ENCODE measurements around the gene HDDC2. TPM values are rescaled to one million over a fixed set of nuclear protein-coding genes. Genes with fewer than 3 reads are reported as not detected.

The HDDC2 gene
- total RNA-seq, 1 experiment from 2014 or later, result 96.8 TPM

GRCh38 chr6:125294036-125294435 lies 7.7 kb downstream of the HDDC2 start:
- Histone ChIP-seq H3F3A (ENCODE audit: low read length, unreplicated experiment) (no peaks in the 10 kb centered on the region), H2AFZ (ENCODE audit: low read length) (no peak overlapping the region), H3K4me2 (ENCODE audit: low read length) (no peak overlapping the region), H3K27me3 (ENCODE audit: low read length) (no peaks in the 10 kb centered on the region), H3K9me3 (ENCODE audit: low read length) (no peaks in the 10 kb centered on the region), H3K4me1 (ENCODE audit: insufficient read depth, low read length) (no peaks in the 10 kb centered on the region), H3K27ac (ENCODE audit: low read length) (no peak overlapping the region), H3K79me2 (ENCODE audit: low read length) (no peaks in the 10 kb centered on the region), H3K4me3 (ENCODE audit: low read length) (no peak overlapping the region), H3K36me3 (ENCODE audit: low read depth, low read length) (peaks cover 10% of the 10 kb centered on the region), H4K20me1 (ENCODE audit: low read length) (no peaks in the 10 kb centered on the region), H3K9me2 (replicated peaks; ENCODE audit: low read length) (no peaks in the 10 kb centered on the region), H3K9ac (ENCODE audit: low read length) (no peak overlapping the region)
- no TSS peak for BruUV-seq (replicated peaks)
- TF ChIP-seq EZH2 (IDR thresholded peaks at IDR 0.05; ENCODE audit: low read length, unreplicated experiment) (no peak), EZH2phosphoT487 (IDR thresholded peaks at IDR 0.05; ENCODE audit: borderline replicate concordance, low read length) (no peak), CTCF (conservative IDR thresholded peaks at IDR 0.05; ENCODE audit: low read depth, low read length) (no peak)
- ChIA-PET POLR2A (ENCODE audit: unreplicated experiment) (no interaction called here), CTCF (no interaction called here)
- no peak for ATAC-seq
- DNase-seq, result no peak
- intact Hi-C loops (cut with micrococcal nuclease), result no loop called here

- H2AFZ ChIP-seq (ENCODE audit: low read length), result no peak overlapping the region
- ChIA-PET CTCF (no interaction called here), POLR2A (ENCODE audit: unreplicated experiment) (no interaction called here)
- ATAC-seq (no peak), DNase-seq (no peak)
- no peaks in the 10 kb centered on the region for H4K20me1 ChIP-seq (ENCODE audit: low read length)
- H3K9me2 ChIP-seq (replicated peaks; ENCODE audit: low read length), result no peaks in the 10 kb centered on the region
- no peaks in the 10 kb centered on the region for H3K27me3 ChIP-seq (ENCODE audit: low read length)
- intact Hi-C loops (cut with micrococcal nuclease), result no loop called here
- H3F3A ChIP-seq (ENCODE audit: low read length, unreplicated experiment), result no peaks in the 10 kb centered on the region
- no peak overlapping the region for H3K4me3 ChIP-seq (ENCODE audit: low read length)
- H3K4me1 ChIP-seq (ENCODE audit: insufficient read depth, low read length), result no peaks in the 10 kb centered on the region
- no TSS peak for BruUV-seq (replicated peaks)
- no peak overlapping the region for H3K9ac ChIP-seq (ENCODE audit: low read length)
- H3K4me2 ChIP-seq (ENCODE audit: low read length), result no peak overlapping the region
- H3K27ac ChIP-seq (ENCODE audit: low read length), result no peak overlapping the region
- H3K79me2 ChIP-seq (ENCODE audit: low read length), result no peaks in the 10 kb centered on the region
- H3K9me3 ChIP-seq (ENCODE audit: low read length), result no peaks in the 10 kb centered on the region
- TF ChIP-seq CTCF (conservative IDR thresholded peaks at IDR 0.05; ENCODE audit: low read depth, low read length) (no peak), EZH2 (IDR thresholded peaks at IDR 0.05; ENCODE audit: low read length, unreplicated experiment) (no peak), EZH2phosphoT487 (IDR thresholded peaks at IDR 0.05; ENCODE audit: borderline replicate concordance, low read length) (no peak)
- H3K36me3 ChIP-seq (ENCODE audit: low read depth, low read length), result peaks cover 6% of the 10 kb centered on the region
Measured at GRCh38 chr6:125293587-125293986, 8.2 kb downstream of the HDDC2 start.

- no peaks in the 10 kb centered on the region for H4K20me1 ChIP-seq (ENCODE audit: low read length)
- H2AFZ ChIP-seq (ENCODE audit: low read length), result no peak overlapping the region
- no peaks in the 10 kb centered on the region for H3K9me3 ChIP-seq (ENCODE audit: low read length)
- H3K4me3 ChIP-seq (ENCODE audit: low read length), result no peak overlapping the region
- H3K36me3 ChIP-seq (ENCODE audit: low read depth, low read length), result peaks cover 11% of the 10 kb centered on the region; the same call in 1 of the 2 replicates
- no peak overlapping the region for H3K27ac ChIP-seq (ENCODE audit: low read length)
- no peak overlapping the region for H3K9ac ChIP-seq (ENCODE audit: low read length)
- H3K9me2 ChIP-seq (replicated peaks; ENCODE audit: low read length), result no peaks in the 10 kb centered on the region
- no peak for ATAC-seq
- POLR2A ChIA-PET (ENCODE audit: unreplicated experiment), result no interaction called here
- H3K79me2 ChIP-seq (ENCODE audit: low read length), result no peaks in the 10 kb centered on the region
- TF ChIP-seq EZH2phosphoT487 (IDR thresholded peaks at IDR 0.05; ENCODE audit: borderline replicate concordance, low read length) (no peak), EZH2 (IDR thresholded peaks at IDR 0.05; ENCODE audit: low read length, unreplicated experiment) (no peak), CTCF (conservative IDR thresholded peaks at IDR 0.05; ENCODE audit: low read depth, low read length) (no peak)
- BruUV-seq (replicated peaks), result no TSS peak
- H3K4me2 ChIP-seq (ENCODE audit: low read length), result no peak overlapping the region
- intact Hi-C loops (cut with micrococcal nuclease), result no loop called here
- no peaks in the 10 kb centered on the region for H3K27me3 ChIP-seq (ENCODE audit: low read length)
- H3K4me1 ChIP-seq (ENCODE audit: insufficient read depth, low read length), result no peaks in the 10 kb centered on the region
- no peaks in the 10 kb centered on the region for H3F3A ChIP-seq (ENCODE audit: low read length, unreplicated experiment)
- CTCF ChIA-PET, result no interaction called here
- DNase-seq, result no peak
Measured at GRCh38 chr6:125287718-125288117, 14.0 kb downstream of the HDDC2 start.
